Measurements from ENCODE around the gene ALDH5A1.

ALDH5A1 gene

DNA sequence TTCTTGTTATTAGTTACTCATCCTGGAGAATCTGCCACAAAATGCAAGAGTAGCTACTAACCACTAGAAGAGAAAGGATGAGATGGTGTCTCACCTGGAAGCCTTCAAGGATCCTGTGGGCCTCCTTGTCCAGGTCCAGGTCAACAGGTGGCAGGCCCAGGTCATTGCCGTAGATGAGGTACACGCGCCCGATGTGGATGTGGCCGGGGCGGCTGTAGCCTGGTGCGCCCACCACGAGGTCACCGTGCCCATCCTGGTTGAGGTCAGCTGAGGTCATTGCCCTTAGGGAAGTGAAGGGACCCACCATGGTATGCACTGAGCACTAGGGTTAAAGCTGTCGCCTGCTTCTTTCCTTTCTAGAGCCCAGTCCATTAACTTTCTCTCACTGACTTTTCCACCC lies 40.8 kb upstream of the ALDH5A1 start:
- H3K4me3 ChIP-seq (ENCODE audit: low read depth, low read length) = no peak overlapping the region
- TF ChIP-seq, protein P1, sequence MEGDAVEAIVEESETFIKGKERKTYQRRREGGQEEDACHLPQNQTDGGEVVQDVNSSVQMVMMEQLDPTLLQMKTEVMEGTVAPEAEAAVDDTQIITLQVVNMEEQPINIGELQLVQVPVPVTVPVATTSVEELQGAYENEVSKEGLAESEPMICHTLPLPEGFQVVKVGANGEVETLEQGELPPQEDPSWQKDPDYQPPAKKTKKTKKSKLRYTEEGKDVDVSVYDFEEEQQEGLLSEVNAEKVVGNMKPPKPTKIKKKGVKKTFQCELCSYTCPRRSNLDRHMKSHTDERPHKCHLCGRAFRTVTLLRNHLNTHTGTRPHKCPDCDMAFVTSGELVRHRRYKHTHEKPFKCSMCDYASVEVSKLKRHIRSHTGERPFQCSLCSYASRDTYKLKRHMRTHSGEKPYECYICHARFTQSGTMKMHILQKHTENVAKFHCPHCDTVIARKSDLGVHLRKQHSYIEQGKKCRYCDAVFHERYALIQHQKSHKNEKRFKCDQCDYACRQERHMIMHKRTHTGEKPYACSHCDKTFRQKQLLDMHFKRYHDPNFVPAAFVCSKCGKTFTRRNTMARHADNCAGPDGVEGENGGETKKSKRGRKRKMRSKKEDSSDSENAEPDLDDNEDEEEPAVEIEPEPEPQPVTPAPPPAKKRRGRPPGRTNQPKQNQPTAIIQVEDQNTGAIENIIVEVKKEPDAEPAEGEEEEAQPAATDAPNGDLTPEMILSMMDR (IDR thresholded peaks at IDR 0.05; ENCODE audit: borderline replicate concordance, insufficient read depth, low read depth, low read length) = no peak

DNA sequence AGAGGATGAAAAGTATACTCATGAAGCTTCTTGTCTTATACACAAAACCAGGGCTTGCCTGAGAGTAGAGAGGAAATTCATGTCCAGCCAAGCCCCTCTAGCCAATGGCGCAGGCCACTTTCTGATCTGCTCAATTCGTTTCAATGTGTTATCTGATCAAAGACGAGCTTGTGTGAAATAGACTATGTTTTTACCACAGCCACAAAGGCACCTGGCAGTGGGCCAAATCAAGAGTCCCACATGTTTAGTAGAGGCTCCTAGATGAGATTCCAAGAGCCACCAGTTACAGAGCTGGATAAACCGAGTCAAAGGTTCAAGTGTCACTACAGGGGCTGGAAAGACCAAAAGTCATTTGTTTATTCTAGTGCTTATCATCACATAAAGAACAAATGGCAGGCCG lies 40.3 kb upstream of the ALDH5A1 start:
- TF ChIP-seq, protein P1 (IDR thresholded peaks at IDR 0.05; ENCODE audit: borderline replicate concordance, insufficient read depth, low read depth, low read length) = no peak
- H3K4me3 ChIP-seq (ENCODE audit: low read depth, low read length) = no peak overlapping the region

DNA sequence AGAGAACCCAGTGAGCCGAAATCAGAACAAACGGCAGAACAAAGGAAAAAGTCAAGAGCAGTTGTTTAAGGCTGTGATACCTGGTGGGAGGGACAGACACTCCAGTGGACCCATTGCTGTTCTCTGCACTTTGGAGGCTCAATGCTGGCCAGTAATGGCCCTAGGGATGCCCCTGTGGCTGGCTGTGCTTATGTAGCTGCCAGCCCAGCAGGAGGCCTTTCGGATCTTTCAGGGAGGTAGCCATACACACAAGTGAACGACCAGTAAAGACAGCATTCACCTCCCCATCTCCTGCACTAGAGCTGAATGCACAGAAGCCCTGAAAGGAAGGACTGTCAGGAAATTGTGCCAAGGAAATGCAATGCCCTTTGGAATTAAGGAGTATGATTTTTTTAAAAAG lies 39.7 kb upstream of the ALDH5A1 start:
- H3K4me3 ChIP-seq (ENCODE audit: low read depth, low read length) = no peak overlapping the region
- TF ChIP-seq, protein P1 (IDR thresholded peaks at IDR 0.05; ENCODE audit: borderline replicate concordance, insufficient read depth, low read depth, low read length) = no peak

DNA sequence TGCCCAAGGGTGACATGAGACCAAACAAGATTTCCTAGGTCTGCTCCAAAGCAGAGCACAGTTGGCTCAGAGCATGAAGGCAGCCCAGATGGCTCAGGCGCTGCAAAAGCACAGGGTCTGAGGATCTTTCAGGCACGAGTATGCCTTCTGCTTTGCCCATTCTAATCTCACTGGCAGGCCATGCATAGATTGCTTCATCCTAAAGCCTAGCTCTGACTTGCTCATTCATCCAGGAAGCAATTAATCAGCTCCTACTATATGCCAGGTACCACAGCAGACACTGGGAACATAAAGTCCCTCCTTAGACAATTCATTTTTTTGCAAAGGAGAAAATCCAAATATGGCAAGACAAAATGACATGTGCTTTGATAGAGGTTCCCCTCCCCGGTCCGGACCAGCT lies 36.6 kb upstream of the ALDH5A1 start:
- H3K4me3 ChIP-seq (ENCODE audit: low read depth, low read length) = no peak overlapping the region
- TF ChIP-seq, protein P1 (IDR thresholded peaks at IDR 0.05; ENCODE audit: borderline replicate concordance, insufficient read depth, low read depth, low read length) = no peak

DNA sequence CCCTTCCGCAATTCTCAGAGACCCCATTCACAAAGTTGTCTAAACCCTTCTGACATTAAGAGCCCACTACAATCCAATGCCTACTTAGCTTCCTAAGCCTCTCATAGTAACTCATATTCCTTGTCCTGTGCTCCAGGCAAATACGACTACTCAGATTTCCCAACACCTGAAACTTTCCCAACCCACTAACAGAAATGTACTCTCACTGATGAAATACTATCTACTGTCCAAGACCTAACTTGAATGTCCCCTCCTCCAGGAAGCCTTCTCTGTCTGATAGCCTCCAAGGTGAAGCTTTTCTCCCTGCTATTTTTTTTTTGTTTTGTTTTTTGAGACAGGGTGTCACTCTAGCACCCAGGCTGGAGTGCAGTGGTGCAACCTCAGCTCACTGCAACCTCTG lies 35.8 kb upstream of the ALDH5A1 start:
- TF ChIP-seq, protein P1 (IDR thresholded peaks at IDR 0.05; ENCODE audit: borderline replicate concordance, insufficient read depth, low read depth, low read length) = no peak
- no peak overlapping the region for H3K4me3 ChIP-seq (ENCODE audit: low read depth, low read length)

DNA sequence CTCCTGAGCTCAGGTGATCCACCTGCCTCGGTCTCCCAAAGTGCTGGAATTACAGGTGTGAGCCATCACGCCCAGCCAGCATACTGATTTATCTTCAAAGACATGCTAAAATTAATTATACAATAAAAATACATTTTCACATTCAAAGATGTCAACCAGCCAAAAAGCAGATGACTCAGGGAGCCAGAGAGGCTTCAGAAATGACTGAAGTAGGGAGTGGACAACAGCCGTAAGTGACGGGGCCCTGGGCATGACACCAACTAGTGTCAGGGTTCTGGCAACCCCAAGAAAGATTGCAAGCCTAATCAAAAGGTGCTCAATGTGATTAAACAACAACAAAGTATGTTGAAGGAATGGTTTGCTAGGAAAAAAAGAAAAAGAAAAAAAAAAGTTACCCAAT lies 33.8 kb upstream of the ALDH5A1 start:
- no peak overlapping the region for H3K4me3 ChIP-seq (ENCODE audit: low read depth, low read length)
- TF ChIP-seq, protein P1 (IDR thresholded peaks at IDR 0.05; ENCODE audit: borderline replicate concordance, insufficient read depth, low read depth, low read length) = no peak

DNA sequence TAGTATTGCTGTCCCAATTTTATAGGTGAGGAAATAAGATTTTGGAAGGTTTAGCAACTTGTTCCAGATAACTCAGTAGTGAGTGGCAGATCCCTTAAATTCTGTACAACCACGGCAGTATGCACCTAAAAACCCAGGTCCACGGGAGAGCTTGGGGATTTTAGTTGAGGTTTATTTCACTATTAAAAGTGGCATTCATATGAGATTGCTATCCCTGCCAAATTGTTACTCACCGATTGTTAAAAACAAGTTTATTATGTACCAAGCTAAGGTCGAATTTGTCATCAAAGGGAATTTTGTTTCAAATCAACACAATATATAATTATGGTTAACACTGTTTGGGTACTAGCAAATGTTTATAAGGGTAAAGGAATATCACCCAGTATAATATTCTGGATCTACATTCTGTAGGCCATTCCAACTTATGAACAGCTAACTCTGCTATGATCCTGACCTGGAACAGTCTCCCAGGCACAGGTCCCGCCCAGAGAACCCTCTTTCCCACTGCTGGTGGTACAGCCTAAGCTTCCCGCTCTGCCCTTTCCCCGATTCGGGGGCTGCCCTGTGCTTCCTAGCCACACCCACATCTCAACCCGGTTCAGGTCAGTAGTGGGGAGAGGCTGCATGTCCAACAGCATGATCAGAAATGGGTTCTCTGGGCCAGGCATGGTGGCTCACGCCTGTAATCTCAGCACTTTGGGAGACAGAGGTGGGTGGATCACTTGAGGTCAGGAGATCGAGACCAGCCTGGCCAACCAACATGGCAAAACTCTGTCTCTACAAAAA lies 30.3 kb upstream of the ALDH5A1 start:
- H3K4me3 ChIP-seq (ENCODE audit: low read depth, low read length) = no peak overlapping the region
- TF ChIP-seq, protein P1 (IDR thresholded peaks at IDR 0.05; ENCODE audit: borderline replicate concordance, insufficient read depth, low read depth, low read length) = no peak

Measured in GM12875 (cell line).